Measurements from ENCODE around the gene CCDC148.

Gene CCDC148

DNA sequence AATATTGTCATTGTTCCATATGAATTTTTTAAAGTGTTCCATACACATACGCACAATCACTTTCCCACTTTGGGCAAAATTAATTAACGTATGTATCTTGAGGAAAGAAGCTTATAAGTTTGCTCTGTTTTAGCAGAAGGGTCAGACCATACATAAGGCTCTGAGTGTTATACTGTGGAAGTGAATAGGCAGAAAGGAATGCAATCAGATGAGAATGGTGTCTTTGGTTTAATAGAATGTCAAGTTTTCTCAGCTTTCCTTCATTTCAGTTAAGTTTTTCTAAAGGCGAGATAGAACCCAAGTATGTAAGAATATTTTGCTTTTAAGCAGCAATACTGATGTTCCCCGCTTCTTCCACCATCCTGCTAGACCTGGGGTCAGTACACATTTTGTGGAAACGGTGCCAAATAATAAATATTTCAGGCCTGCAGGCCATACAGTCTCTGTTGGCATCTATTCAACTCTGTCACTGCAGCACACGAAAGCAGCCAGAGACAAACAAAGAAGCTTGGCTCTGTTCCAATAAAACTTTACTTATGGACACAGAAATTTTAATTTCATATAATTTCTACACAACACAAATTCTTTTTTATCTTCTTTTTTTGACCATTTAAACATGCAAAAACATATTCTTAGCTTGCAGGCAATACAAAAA, 254.3 kb downstream of the CCDC148 start:
- no peak for DNase-seq

- no peak for DNase-seq
Observed at GRCh38 chr2:158199928-158200650, 256.5 kb downstream of the CCDC148 start.

- DNase-seq, result no peak
Observed at GRCh38 chr2:158197940-158198339, 258.6 kb downstream of the CCDC148 start.

DNA sequence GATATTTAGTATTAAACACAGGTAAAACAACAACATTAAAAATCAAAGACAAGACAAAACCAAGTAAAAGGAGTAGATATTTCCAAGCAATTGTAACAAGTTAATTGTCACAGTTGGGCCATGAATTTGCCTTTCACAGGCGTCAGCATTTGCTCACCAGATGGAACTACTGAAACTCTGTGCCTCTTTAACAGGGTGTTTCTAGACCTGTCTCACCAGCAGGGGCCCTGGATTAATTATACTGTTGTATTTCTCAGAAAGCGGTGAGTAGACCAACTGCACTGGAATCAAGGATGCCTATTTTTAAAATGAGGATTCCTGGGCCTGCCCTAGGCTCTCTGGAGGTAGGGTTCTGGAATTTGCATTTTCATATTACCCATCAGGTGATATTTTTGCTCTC, 262.3 kb downstream of the CCDC148 start:
- no peak for DNase-seq

- DNase-seq, result no peak
Observed at GRCh38 chr2:158192515-158193443, 263.8 kb downstream of the CCDC148 start.

- DNase-seq, result no peak
Observed at GRCh38 chr2:158191076-158191895, 265.3 kb downstream of the CCDC148 start.

DNA sequence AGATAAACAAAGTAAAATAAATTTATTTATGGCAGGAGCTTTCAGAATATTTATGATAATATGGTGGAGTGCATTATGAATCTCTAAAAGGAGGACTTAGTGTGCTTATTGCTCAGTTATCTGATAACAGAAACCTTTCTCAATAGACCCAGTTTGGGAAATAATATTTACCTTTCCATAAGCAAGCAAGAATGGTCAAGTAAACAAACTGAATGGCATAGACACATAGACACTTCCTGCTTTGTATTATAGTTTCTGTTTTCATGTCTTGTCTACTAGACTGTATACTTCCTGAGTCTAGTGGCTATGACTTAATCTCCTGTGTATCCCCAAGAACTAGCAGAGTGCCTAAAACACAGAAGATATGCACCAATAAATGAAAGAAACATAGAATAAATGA, 267.0 kb downstream of the CCDC148 start:
- no peak for DNase-seq

GRCh38 chr2:158187908-158188307, 268.6 kb downstream of the CCDC148 start:
- no peak for DNase-seq

DNA sequence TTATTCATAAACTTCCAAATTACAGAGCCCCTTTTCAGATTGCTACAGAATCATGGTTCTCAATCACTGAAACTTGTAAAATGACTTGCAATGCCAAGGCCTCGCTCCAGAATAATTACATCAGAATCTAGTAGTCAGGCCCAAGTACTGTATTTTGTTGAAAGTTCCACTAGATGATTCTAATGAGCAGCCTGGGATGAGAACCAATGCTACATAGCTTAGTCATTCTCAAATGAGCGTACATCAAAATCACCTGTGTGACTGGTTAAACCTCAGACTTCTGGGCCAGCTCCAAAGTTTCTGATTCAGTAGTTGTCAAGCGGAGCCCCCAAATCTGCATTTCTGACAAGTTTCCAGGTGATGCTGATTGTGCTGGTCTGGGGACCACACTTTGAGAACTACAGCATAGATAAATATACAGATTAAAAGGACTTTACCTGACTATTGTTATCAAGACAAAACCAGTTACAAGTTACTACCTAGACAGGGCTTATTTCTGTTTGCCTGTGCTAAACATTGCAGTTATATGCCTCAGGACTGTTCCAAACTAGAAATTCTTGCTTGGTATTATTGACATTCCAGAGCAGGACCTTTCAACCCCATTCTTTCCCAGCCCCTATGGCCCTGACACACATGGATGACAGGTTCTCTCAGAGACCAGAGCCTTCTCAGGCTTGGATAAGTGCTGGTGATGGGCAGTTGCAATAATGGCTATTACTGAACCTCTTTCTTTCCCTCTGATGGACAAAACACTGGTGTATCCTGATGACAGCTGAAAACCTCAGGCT, 271.8 kb downstream of the CCDC148 start:
- no peak for DNase-seq

- no peak for DNase-seq
Observed at GRCh38 chr2:158184001-158184400, 272.6 kb downstream of the CCDC148 start.

GRCh38 chr2:158182676-158183295, 273.8 kb downstream of the CCDC148 start:
- peak; percentile 46 for DNase-seq

DNA sequence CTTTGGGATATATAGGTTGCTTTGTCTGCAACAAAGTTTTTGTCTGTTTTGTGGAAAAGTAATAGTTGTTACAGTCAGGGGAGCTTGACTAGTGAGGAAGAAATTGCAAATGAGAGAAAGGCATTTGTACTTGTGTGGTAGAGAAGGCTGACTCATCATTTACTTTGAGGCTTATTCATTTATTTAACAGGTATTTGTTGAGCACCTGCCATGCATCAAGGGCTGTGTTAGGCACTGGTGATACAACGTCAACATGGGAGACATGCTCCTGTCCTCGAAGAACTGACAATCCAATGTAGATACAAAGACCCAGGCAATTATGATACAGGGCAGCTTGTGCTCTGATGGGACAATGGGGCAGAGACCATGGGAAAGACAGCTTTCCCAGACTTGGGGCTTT, 275.4 kb downstream of the CCDC148 start:
- DNase-seq, result no peak

GRCh38 chr2:158179660-158180059, 276.9 kb downstream of the CCDC148 start:
- peak; percentile 73 for DNase-seq

DNA sequence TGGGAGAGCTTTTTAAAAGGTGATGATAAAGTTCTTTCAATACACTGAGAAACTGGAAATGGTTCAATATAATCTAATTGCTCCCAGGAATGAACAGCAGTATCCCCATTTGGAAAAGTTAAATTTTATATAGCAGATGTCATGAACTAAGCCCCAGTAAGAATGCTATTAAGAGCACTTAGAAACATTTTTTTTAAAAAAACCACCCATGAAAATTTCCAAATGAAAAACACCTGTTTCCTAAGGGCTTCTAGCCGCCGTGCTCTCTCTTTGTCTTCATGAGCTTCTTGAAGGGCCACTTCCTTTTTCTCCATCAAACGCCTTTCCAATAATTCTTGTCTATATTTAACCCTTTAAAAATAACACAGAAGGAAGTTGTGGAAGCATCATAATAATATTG, 277.9 kb downstream of the CCDC148 start:
- DNase-seq, result peak; percentile 78

DNA sequence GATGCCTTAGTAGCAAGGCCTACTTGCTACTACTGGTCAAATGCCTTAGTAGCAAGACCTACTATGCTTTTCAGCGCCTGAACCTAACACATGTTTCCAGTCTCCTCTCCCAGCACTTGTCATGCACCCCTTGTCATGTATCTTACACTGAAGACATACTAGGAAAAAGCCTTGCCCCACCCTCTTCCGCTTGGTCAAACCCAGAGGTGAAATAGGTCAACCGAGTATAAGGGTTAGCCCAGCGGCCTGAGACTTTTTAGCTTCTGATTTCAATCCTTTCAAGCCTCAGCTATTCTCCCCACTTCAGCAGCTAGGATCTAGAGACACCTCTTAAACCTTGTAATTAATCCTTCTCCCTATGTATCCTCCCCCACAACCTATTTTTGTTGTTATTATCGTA, 281.6 kb downstream of the CCDC148 start:
- no peak for DNase-seq

DNA sequence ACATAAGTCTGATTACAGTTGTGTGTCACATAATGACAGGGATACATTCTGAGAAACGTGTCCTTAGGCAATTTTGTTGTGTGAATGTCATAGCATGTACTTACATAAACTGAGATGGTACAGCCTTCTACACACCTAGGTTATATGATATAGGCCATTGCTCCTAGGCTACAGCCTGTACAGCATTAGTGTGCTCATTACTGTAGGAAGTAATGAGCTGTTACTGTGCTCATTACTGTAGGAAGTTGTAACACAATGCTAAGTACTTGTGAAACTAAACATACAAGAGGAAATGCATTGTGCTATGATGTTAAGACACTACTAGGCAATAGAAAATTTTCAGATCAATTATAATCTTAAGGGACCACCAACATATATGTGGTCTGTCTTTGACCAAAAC, 282.1 kb downstream of the CCDC148 start:
- no peak for DNase-seq

- peak; percentile 52 for DNase-seq
Observed at GRCh38 chr2:158172719-158173118, 283.8 kb downstream of the CCDC148 start.

- DNase-seq, result no peak
Observed at GRCh38 chr2:158154596-158154995, 302.0 kb downstream of the CCDC148 start.

DNA sequence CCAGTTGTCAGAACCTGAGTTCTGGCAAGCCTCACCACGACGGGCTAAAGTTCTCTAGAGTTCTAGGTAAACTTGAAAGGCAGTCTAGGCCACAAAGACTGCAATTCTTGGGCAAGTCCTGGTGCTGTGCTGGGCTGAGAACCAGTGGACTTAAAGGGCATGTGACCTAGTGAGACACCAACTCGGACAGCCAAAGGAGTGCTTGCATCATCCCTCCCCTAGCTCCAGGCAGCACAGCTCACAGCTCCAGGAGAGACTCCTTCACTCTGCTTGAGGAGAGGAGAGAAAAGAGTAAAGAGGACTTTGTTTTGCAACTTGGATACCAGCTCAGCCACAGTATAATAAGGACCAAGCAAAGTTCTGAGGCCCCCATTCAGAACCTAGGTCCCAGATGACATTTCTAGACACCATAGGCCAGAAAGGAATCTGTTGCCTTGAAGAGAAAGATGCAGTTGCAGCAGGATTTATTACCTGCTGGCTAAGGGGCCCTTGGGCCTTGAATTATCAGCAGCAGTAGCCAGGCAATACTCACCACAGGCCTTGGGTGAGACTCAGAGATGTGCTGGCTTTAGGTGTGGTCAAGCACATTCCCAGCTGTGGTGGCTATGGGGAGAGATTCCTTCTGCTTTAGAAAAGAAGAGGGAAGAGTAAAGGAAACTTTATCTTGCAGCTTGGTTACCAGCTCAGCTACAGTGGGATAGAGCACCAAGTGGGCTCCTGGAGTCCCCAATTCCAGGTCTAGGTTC, 303.1 kb downstream of the CCDC148 start:
- DNase-seq, result no peak

GRCh38 chr2:158144914-158145625, 311.5 kb downstream of the CCDC148 start:
- no peak for DNase-seq

All from NCI-H524 treated with DMSO at 0.1 percent for 48 hours (cell line).